ENCODE data around the gene ARF6.
"Not testable (repeated sequence)": the region's sequence is repeated elsewhere in the genome, so short reads cannot be mapped to it uniquely, and the experiment has no call there.

Gene ARF6

GRCh38 chr14:49902679-49903246, 9.9 kb downstream of the ARF6 start:
- H3K27me3 ChIP-seq (replicated peaks; ENCODE audit: control insufficient read depth, insufficient read depth, low read length, poor library complexity, severe bottlenecking); H3K9me3 ChIP-seq (ENCODE audit: control insufficient read depth, low read length); H3K4me3 ChIP-seq (ENCODE audit: insufficient read depth, low read depth, low read length, poor library complexity, severe bottlenecking); H3K4me1 ChIP-seq (ENCODE audit: control insufficient read depth, insufficient read depth, low read length, poor library complexity, severe bottlenecking); DNase-seq; H3K36me3 ChIP-seq (ENCODE audit: control insufficient read depth, insufficient read depth, low read length); H3K27ac ChIP-seq (ENCODE audit: insufficient read depth, low read length, poor library complexity, severe bottlenecking): not testable (repeated sequence)

GRCh38 chr14:49904270-49904669, 11.4 kb downstream of the ARF6 start:
- Histone ChIP-seq H3K9me3 (ENCODE audit: control insufficient read depth, low read length) (no peaks in the 10 kb centered on the region), H3K4me1 (ENCODE audit: control insufficient read depth, insufficient read depth, low read length, poor library complexity, severe bottlenecking) (peaks cover 5% of the 10 kb centered on the region), H3K27ac (ENCODE audit: insufficient read depth, low read length, poor library complexity, severe bottlenecking) (no peak overlapping the region), H3K4me3 (ENCODE audit: insufficient read depth, low read depth, low read length, poor library complexity, severe bottlenecking) (no peak overlapping the region), H3K36me3 (ENCODE audit: control insufficient read depth, insufficient read depth, low read length) (no peaks in the 10 kb centered on the region), H3K27me3 (replicated peaks; ENCODE audit: control insufficient read depth, insufficient read depth, low read length, poor library complexity, severe bottlenecking) (no peaks in the 10 kb centered on the region)
- no peak for DNase-seq

GRCh38 chr14:49905989-49906388, 13.1 kb downstream of the ARF6 start:
- Histone ChIP-seq H3K27me3 (replicated peaks; ENCODE audit: control insufficient read depth, insufficient read depth, low read length, poor library complexity, severe bottlenecking) (no peaks in the 10 kb centered on the region), H3K9me3 (ENCODE audit: control insufficient read depth, low read length) (no peaks in the 10 kb centered on the region), H3K27ac (ENCODE audit: insufficient read depth, low read length, poor library complexity, severe bottlenecking) (no peak overlapping the region), H3K4me1 (ENCODE audit: control insufficient read depth, insufficient read depth, low read length, poor library complexity, severe bottlenecking) (peaks cover 5% of the 10 kb centered on the region), H3K36me3 (ENCODE audit: control insufficient read depth, insufficient read depth, low read length) (no peaks in the 10 kb centered on the region), H3K4me3 (ENCODE audit: insufficient read depth, low read depth, low read length, poor library complexity, severe bottlenecking) (no peak overlapping the region)
- no peak for DNase-seq

- Histone ChIP-seq H3K9me3 (ENCODE audit: control insufficient read depth, low read length) (no peaks in the 10 kb centered on the region), H3K27ac (ENCODE audit: insufficient read depth, low read length, poor library complexity, severe bottlenecking) (no peak overlapping the region), H3K4me1 (ENCODE audit: control insufficient read depth, insufficient read depth, low read length, poor library complexity, severe bottlenecking) (peaks cover 5% of the 10 kb centered on the region), H3K36me3 (ENCODE audit: control insufficient read depth, insufficient read depth, low read length) (no peaks in the 10 kb centered on the region), H3K4me3 (ENCODE audit: insufficient read depth, low read depth, low read length, poor library complexity, severe bottlenecking) (no peak overlapping the region), H3K27me3 (replicated peaks; ENCODE audit: control insufficient read depth, insufficient read depth, low read length, poor library complexity, severe bottlenecking) (no peaks in the 10 kb centered on the region)
- DNase-seq, result no peak
These were observed 14.3 kb downstream of the ARF6 start for GRCh38 chr14:49907186-49907585.

GRCh38 chr14:49908433-49908782, 15.5 kb downstream of the ARF6 start:
- H3K4me1 ChIP-seq (ENCODE audit: control insufficient read depth, insufficient read depth, low read length, poor library complexity, severe bottlenecking), result peaks cover 5% of the 10 kb centered on the region
- no peak overlapping the region for H3K4me3 ChIP-seq (ENCODE audit: insufficient read depth, low read depth, low read length, poor library complexity, severe bottlenecking)
- DNase-seq, result no peak
- no peaks in the 10 kb centered on the region for H3K27me3 ChIP-seq (replicated peaks; ENCODE audit: control insufficient read depth, insufficient read depth, low read length, poor library complexity, severe bottlenecking)
- H3K27ac ChIP-seq (ENCODE audit: insufficient read depth, low read length, poor library complexity, severe bottlenecking), result no peak overlapping the region
- H3K36me3 ChIP-seq (ENCODE audit: control insufficient read depth, insufficient read depth, low read length), result no peaks in the 10 kb centered on the region
- no peaks in the 10 kb centered on the region for H3K9me3 ChIP-seq (ENCODE audit: control insufficient read depth, low read length)

GRCh38 chr14:49909016-49909415, 16.1 kb downstream of the ARF6 start:
- Histone ChIP-seq H3K4me1 (ENCODE audit: control insufficient read depth, insufficient read depth, low read length, poor library complexity, severe bottlenecking) (peaks cover 5% of the 10 kb centered on the region), H3K27me3 (replicated peaks; ENCODE audit: control insufficient read depth, insufficient read depth, low read length, poor library complexity, severe bottlenecking) (no peaks in the 10 kb centered on the region), H3K4me3 (ENCODE audit: insufficient read depth, low read depth, low read length, poor library complexity, severe bottlenecking) (no peak overlapping the region), H3K9me3 (ENCODE audit: control insufficient read depth, low read length) (no peaks in the 10 kb centered on the region), H3K36me3 (ENCODE audit: control insufficient read depth, insufficient read depth, low read length) (no peaks in the 10 kb centered on the region), H3K27ac (ENCODE audit: insufficient read depth, low read length, poor library complexity, severe bottlenecking) (no peak overlapping the region)
- DNase-seq, result no peak

GRCh38 chr14:49915085-49915484, 22.2 kb downstream of the ARF6 start:
- Histone ChIP-seq H3K4me1 (ENCODE audit: control insufficient read depth, insufficient read depth, low read length, poor library complexity, severe bottlenecking) (no peaks in the 10 kb centered on the region), H3K36me3 (ENCODE audit: control insufficient read depth, insufficient read depth, low read length) (no peaks in the 10 kb centered on the region)

GRCh38 chr14:49918706-49919105, 25.8 kb downstream of the ARF6 start:
- Histone ChIP-seq H3K4me3 (ENCODE audit: insufficient read depth, low read depth, low read length, poor library complexity, severe bottlenecking) (no peak overlapping the region), H3K36me3 (ENCODE audit: control insufficient read depth, insufficient read depth, low read length) (no peaks in the 10 kb centered on the region)
- no peak for DNase-seq

More at GRCh38 chr14:49915085-49915484, 22.2 kb downstream of the ARF6 start:
- no peak for DNase-seq
- no peaks in the 10 kb centered on the region for H3K9me3 ChIP-seq (ENCODE audit: control insufficient read depth, low read length)
- no peak overlapping the region for H3K4me3 ChIP-seq (ENCODE audit: insufficient read depth, low read depth, low read length, poor library complexity, severe bottlenecking)
- H3K27me3 ChIP-seq (replicated peaks; ENCODE audit: control insufficient read depth, insufficient read depth, low read length, poor library complexity, severe bottlenecking), result no peaks in the 10 kb centered on the region
- no peak overlapping the region for H3K27ac ChIP-seq (ENCODE audit: insufficient read depth, low read length, poor library complexity, severe bottlenecking)

GRCh38 chr14:49919825-49920659, 27.2 kb downstream of the ARF6 start:
- Histone ChIP-seq H3K27ac (ENCODE audit: insufficient read depth, low read length, poor library complexity, severe bottlenecking) (no peak overlapping the region), H3K4me3 (ENCODE audit: insufficient read depth, low read depth, low read length, poor library complexity, severe bottlenecking) (no peak overlapping the region), H3K27me3 (replicated peaks; ENCODE audit: control insufficient read depth, insufficient read depth, low read length, poor library complexity, severe bottlenecking) (no peaks in the 10 kb centered on the region), H3K9me3 (ENCODE audit: control insufficient read depth, low read length) (no peaks in the 10 kb centered on the region), H3K4me1 (ENCODE audit: control insufficient read depth, insufficient read depth, low read length, poor library complexity, severe bottlenecking) (no peaks in the 10 kb centered on the region), H3K36me3 (ENCODE audit: control insufficient read depth, insufficient read depth, low read length) (no peaks in the 10 kb centered on the region)
- no peak for DNase-seq

More at GRCh38 chr14:49918706-49919105, 25.8 kb downstream of the ARF6 start:
- Histone ChIP-seq H3K27me3 (replicated peaks; ENCODE audit: control insufficient read depth, insufficient read depth, low read length, poor library complexity, severe bottlenecking) (no peaks in the 10 kb centered on the region), H3K27ac (ENCODE audit: insufficient read depth, low read length, poor library complexity, severe bottlenecking) (no peak overlapping the region), H3K9me3 (ENCODE audit: control insufficient read depth, low read length) (no peaks in the 10 kb centered on the region), H3K4me1 (ENCODE audit: control insufficient read depth, insufficient read depth, low read length, poor library complexity, severe bottlenecking) (no peaks in the 10 kb centered on the region)

GRCh38 chr14:49920935-49921334, 28.1 kb downstream of the ARF6 start:
- H3K4me3 ChIP-seq (ENCODE audit: insufficient read depth, low read depth, low read length, poor library complexity, severe bottlenecking), result no peak overlapping the region

More at GRCh38 chr14:49920935-49921334, 28.1 kb downstream of the ARF6 start:
- no peak for DNase-seq
- no peaks in the 10 kb centered on the region for H3K36me3 ChIP-seq (ENCODE audit: control insufficient read depth, insufficient read depth, low read length)
- no peak overlapping the region for H3K27ac ChIP-seq (ENCODE audit: insufficient read depth, low read length, poor library complexity, severe bottlenecking)
- no peaks in the 10 kb centered on the region for H3K9me3 ChIP-seq (ENCODE audit: control insufficient read depth, low read length)
- no peaks in the 10 kb centered on the region for H3K27me3 ChIP-seq (replicated peaks; ENCODE audit: control insufficient read depth, insufficient read depth, low read length, poor library complexity, severe bottlenecking)
- H3K4me1 ChIP-seq (ENCODE audit: control insufficient read depth, insufficient read depth, low read length, poor library complexity, severe bottlenecking), result no peaks in the 10 kb centered on the region
